Osteoblast (primary cell): ENCODE results near the gene HS1BP3. TPM values are rescaled to one million over a fixed set of nuclear protein-coding genes. Genes with fewer than 3 reads are reported as not detected.
A peak's percentile ranks its signal among the peaks of the same experiment; 100 is the strongest.

Experiments used
- DNase-seq: peaks from one replicate; pipeline ENCODE4 v3.0.0; 2011; ENCODE audit warnings: low spot score, mixed read lengths; ENCODE audit not compliant: insufficient read length; ENCODE audit errors: missing footprints
- H2AFZ ChIP-seq: 2 replicates; pipeline ENCODE4 v1.6.0; 2011; ENCODE audit warnings: mild to moderate bottlenecking, low read length
- H3K27ac ChIP-seq: 2 replicates; pipeline ENCODE4 v1.5.1; 2011; ENCODE audit warnings: mild to moderate bottlenecking, low read depth, low read length, moderate library complexity
- H3K27me3 ChIP-seq: 2 replicates; pipeline ENCODE4 v1.6.0; 2012; ENCODE audit warnings: mild to moderate bottlenecking, control low read depth, inconsistent platforms, low read length, moderate library complexity; ENCODE audit not compliant: insufficient read depth
- H3K36me3 ChIP-seq: 2 replicates; pipeline ENCODE4 v1.5.1; 2011; ENCODE audit warnings: mild to moderate bottlenecking, low read length, control low read depth, moderate library complexity; ENCODE audit not compliant: insufficient read depth
- H3K4me1 ChIP-seq: 2 replicates; pipeline ENCODE4 v1.5.1; 2011; ENCODE audit warnings: mild to moderate bottlenecking, low read length, control low read depth, moderate library complexity; ENCODE audit not compliant: insufficient read depth
- H3K4me2 ChIP-seq: 2 replicates; pipeline ENCODE4 v1.6.0; 2011; ENCODE audit warnings: mild to moderate bottlenecking, low read length; ENCODE audit not compliant: insufficient read depth
- H3K4me3 ChIP-seq: fragments of 200-600 bp; sonication (generic); 3 replicates; pipeline ENCODE4 v1.5.1; 2012; ENCODE audit warnings: mild to moderate bottlenecking, low read length, inconsistent platforms; ENCODE audit not compliant: insufficient read depth
- H3K79me2 ChIP-seq: 2 replicates; pipeline ENCODE4 v1.6.0; 2012; ENCODE audit warnings: mild to moderate bottlenecking, low read length, control low read depth, inconsistent platforms; ENCODE audit not compliant: insufficient read depth
- H3K9me3 ChIP-seq: 2 replicates; pipeline ENCODE4 v1.5.1; 2011; ENCODE audit warnings: low read depth, low read length, control low read depth
- H4K20me1 ChIP-seq: 2 replicates; pipeline ENCODE4 v1.6.0; 2012; ENCODE audit warnings: mild to moderate bottlenecking, low read length, control low read depth; ENCODE audit not compliant: insufficient read depth
- total RNA-seq: library from RNA; depleted of rRNA; stranded (reverse); fragments of >200 nt; gene quantifications from 2 replicates; pipeline ENCODE4 v1.2.3, GENCODE V29; 2012
- TF ChIP-seq, protein P1 (sequence below): IDR thresholded peaks from 2 replicates; pipeline ENCODE4 v1.5.1; 2011; ENCODE audit warnings: mild to moderate bottlenecking, low read depth, low read length, moderate library complexity; ENCODE audit errors: extremely low read depth

HS1BP3 gene
- total RNA-seq, 1 donor = 47.8 TPM

DNA sequence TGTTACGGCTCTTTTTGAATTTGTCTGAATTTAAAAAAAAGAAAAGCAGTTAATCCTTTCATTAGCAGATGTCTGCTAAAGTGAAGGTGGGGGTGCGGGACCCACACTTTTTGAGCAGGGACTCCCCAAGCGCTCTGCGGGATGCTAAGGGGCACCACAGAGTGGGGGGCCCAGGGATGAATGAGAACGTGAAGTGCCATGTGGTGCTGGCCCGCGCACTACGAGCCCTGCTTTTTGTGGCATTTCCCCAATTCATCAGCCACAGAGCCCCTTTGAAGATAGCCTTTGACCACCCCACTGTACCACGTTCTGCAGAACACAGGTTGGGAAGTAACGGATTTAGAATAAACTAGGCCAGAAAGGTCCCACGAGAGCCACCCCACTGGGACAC lies 28.6 kb downstream of the HS1BP3 start:
- Histone ChIP-seq H3K4me3 (no peak overlapping the region), H3K27me3 (no peaks in the 10 kb centered on the region), H4K20me1 (no peaks in the 10 kb centered on the region), H3K27ac (no peak overlapping the region), H3K79me2 (no peaks in the 10 kb centered on the region), H3K36me3 (no peaks in the 10 kb centered on the region), H3K9me3 (no peaks in the 10 kb centered on the region), H2AFZ (no peak overlapping the region), H3K4me1 (peaks cover 20% of the 10 kb centered on the region), H3K4me2 (no peak overlapping the region)
- TF ChIP-seq, protein P1, sequence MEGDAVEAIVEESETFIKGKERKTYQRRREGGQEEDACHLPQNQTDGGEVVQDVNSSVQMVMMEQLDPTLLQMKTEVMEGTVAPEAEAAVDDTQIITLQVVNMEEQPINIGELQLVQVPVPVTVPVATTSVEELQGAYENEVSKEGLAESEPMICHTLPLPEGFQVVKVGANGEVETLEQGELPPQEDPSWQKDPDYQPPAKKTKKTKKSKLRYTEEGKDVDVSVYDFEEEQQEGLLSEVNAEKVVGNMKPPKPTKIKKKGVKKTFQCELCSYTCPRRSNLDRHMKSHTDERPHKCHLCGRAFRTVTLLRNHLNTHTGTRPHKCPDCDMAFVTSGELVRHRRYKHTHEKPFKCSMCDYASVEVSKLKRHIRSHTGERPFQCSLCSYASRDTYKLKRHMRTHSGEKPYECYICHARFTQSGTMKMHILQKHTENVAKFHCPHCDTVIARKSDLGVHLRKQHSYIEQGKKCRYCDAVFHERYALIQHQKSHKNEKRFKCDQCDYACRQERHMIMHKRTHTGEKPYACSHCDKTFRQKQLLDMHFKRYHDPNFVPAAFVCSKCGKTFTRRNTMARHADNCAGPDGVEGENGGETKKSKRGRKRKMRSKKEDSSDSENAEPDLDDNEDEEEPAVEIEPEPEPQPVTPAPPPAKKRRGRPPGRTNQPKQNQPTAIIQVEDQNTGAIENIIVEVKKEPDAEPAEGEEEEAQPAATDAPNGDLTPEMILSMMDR = no peak
- peak; percentile 30 for DNase-seq

DNA sequence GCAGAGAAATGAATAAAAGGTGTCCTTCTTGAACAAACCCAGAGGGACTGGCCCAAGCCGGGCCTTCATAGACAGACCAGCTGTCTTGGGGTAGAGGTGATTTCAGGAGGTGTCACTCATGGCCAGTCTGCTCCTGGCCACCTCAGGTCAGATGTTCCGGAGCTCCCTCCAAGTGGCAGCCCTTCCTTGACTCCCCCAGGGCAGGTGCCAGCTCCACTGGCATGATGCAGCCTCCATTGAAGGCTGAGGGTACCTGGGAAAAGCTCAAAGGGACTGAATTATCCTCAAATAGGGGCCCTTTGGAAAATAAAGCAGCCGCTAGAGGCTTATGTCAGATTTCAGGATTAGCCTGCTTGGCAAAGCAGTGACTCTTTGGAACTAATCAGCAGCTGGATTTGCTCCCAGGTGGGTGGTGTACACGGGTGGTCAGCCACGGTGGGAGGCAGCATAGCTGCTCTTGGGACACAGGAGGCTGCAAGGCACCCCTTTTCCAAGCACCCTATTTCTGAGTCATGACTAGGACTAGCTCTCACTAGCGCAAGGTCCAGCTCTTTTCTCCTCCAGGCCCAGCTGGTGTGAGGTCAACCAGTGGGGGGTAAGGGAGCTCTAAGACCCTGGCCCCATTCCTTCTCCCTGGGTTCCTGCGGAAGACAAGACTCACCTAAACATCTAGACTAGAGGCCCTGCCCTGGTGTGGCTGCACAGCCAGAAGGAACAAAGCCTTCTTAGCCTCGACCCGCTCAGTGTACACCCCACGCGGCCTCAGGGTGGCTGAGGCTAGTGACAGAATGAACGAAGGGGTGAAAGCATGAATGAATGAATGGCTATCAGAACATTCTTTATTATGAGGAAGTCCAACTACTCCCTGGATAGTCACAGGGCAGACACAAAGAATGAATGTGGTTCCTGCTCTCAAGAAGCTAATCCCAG lies 29.3 kb downstream of the HS1BP3 start:
- no peaks in the 10 kb centered on the region for H4K20me1 ChIP-seq
- no peaks in the 10 kb centered on the region for H3K79me2 ChIP-seq
- H3K9me3 ChIP-seq = no peaks in the 10 kb centered on the region
- H3K27me3 ChIP-seq = no peaks in the 10 kb centered on the region
- TF ChIP-seq, protein P1 = no peak
- H3K4me2 ChIP-seq = no peak overlapping the region
- H3K4me1 ChIP-seq = peaks cover 22% of the 10 kb centered on the region
- H3K27ac ChIP-seq = no peak overlapping the region
- no peaks in the 10 kb centered on the region for H3K36me3 ChIP-seq
- H2AFZ ChIP-seq = no peak overlapping the region
- H3K4me3 ChIP-seq = no peak overlapping the region
- DNase-seq = peak; percentile 75

DNA sequence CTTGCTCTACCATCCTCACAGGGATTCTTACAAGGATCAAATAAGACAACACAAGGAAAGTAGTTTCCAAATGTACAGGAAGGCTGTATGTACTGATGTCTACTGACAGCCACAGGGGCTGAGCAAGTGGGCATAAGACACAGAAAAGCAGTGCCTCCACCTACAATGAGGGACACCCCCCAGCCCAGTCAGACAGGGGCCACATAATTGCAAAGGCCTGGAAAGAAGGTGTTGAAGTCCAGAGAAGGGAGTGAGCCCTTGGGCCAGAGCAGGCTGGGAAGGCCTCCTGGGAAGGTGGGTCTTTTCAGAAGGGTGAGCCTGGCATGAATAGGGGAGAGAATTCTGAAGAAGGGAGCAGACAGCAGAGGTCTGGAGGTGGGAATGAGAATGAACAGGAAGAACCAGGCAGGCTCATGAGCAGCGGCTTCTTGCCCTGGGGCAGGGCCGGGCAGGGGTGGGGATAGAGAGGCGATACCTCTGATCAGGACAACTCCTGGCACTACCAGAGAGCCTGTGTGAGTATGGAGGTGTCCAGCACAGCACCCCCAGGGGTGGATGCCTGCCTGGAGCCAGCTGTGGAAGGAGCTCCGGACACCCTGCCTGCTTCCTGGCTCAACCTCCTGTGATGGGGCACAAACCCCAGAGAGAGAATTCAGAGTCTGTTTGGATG lies 30.1 kb downstream of the HS1BP3 start:
- TF ChIP-seq, protein P1 = no peak
- Histone ChIP-seq H3K4me3 (no peak overlapping the region), H2AFZ (no peak overlapping the region)

DNA sequence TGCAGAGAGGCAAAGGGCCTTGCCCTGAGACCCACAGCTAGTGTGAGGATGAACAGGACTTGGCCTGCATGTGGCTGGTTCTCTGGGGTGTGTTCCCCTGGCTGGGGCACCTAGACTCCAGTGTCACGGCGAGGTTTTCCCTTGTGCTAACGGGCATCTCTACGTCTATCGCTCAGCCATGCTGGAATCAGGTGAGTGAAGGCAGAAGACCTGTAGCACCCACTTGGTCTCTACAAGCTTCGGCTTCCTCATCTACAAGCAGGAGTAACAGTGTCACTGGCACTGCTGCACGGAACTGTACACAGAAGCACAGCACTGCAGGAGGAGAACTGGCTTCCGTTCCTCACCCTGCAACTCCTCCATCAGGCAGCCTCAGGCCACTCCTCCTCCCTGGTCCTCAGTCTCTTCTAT lies 30.6 kb downstream of the HS1BP3 start:
- no peak for DNase-seq
- Histone ChIP-seq H3K27me3 (no peaks in the 10 kb centered on the region), H3K4me1 (peaks cover 22% of the 10 kb centered on the region), H3K4me2 (no peak overlapping the region), H3K27ac (no peak overlapping the region), H3K79me2 (no peaks in the 10 kb centered on the region), H2AFZ (no peak overlapping the region), H3K4me3 (no peak overlapping the region), H4K20me1 (no peaks in the 10 kb centered on the region), H3K36me3 (no peaks in the 10 kb centered on the region), H3K9me3 (no peaks in the 10 kb centered on the region)
- TF ChIP-seq, protein P1 = no peak

More for the DNA sequence above, 30.1 kb downstream of the HS1BP3 start:
- H3K9me3 ChIP-seq = no peaks in the 10 kb centered on the region
- H3K79me2 ChIP-seq = no peaks in the 10 kb centered on the region
- H4K20me1 ChIP-seq = no peaks in the 10 kb centered on the region
- no peak overlapping the region for H3K27ac ChIP-seq
- H3K4me1 ChIP-seq = peaks cover 22% of the 10 kb centered on the region
- H3K27me3 ChIP-seq = no peaks in the 10 kb centered on the region
- DNase-seq = peak; percentile 76
- no peaks in the 10 kb centered on the region for H3K36me3 ChIP-seq
- no peak overlapping the region for H3K4me2 ChIP-seq
